ENCODE data around the gene SRD5A3. TPM values are rescaled to one million over a fixed set of nuclear protein-coding genes. Genes with fewer than 3 reads are reported as not detected.

The SRD5A3 gene
- total RNA-seq, result 1 to 10 TPM; 6.2 to 6.3 TPM

GRCh38 chr4:55345980-55346850 lies at the start of gene SRD5A3:
TSS of gene SRD5A3 (plus strand) at chr4:55346242. CDS start at chr4:55346337, 95 bp downstream.

GRCh38 chr4:55395529-55396307 lies 49.7 kb downstream of the SRD5A3 start, which contains the start of gene TMEM165:
TSS of gene TMEM165 (plus strand) at chr4:55395957. CDS start at chr4:55396190, 233 bp downstream.

Other genes starting within 250 kb of the SRD5A3 start
- not detected for gene KDR, start 220.6 kb upstream of the SRD5A3 start, total RNA-seq
- 10 to 100 TPM; 57.1 to 58.6 TPM for gene TMEM165, start 49.7 kb downstream of the SRD5A3 start, total RNA-seq
- gene CLOCK, start 200.7 kb downstream of the SRD5A3 start, total RNA-seq, result 1 to 10 TPM; 7.3 to 7.6 TPM
- gene PDCL2, start 246.0 kb downstream of the SRD5A3 start, total RNA-seq, result not detected